Fibroblast of the aortic adventitia (primary cell): ENCODE measurements around the gene SNED1. TPM values are rescaled to one million over a fixed set of nuclear protein-coding genes. Genes with fewer than 3 reads are reported as not detected.

Experiments used
- DNase-seq: peaks from one replicate; pipeline ENCODE4 v3.0.0-alpha.2; 2010; ENCODE audit warnings: low read depth
- H3K4me3 ChIP-seq: 2 replicates; pipeline ENCODE4 v1.5.1; 2011; ENCODE audit warnings: low read depth, mild to moderate bottlenecking, control low read depth, low read length, moderate library complexity
- CTCF ChIP-seq: IDR thresholded peaks from 2 replicates; pipeline ENCODE4 v1.5.1; 2011; ENCODE audit warnings: mild to moderate bottlenecking, low read length, control low read depth, inconsistent platforms; ENCODE audit not compliant: insufficient read depth
- total RNA-seq: library from RNA; depleted of rRNA; stranded (reverse); fragments of >200 nt; gene quantifications from 2 replicates; pipeline ENCODE4 v1.2.3, GENCODE V29; 2012; ENCODE audit warnings: low replicate concordance

Gene SNED1
- total RNA-seq, 1 donor: 77.5 TPM

GRCh38 chr2:241074901-241075540 lies 76.6 kb downstream of the SNED1 start:
- no peak for DNase-seq
- H3K4me3 ChIP-seq: no peak overlapping the region
- TF ChIP-seq CTCF: no peak

- no peak for TF ChIP-seq CTCF
- DNase-seq: no peak
- H3K4me3 ChIP-seq: no peak overlapping the region
These were observed 82.2 kb downstream of the SNED1 start for GRCh38 chr2:241080405-241081189.

GRCh38 chr2:241081190-241081642 lies 82.8 kb downstream of the SNED1 start:
- TF ChIP-seq CTCF: no peak
- H3K4me3 ChIP-seq: no peak overlapping the region
- DNase-seq: no peak

GRCh38 chr2:241081643-241082340 lies 83.4 kb downstream of the SNED1 start:
- no peak for TF ChIP-seq CTCF
- no peak overlapping the region for H3K4me3 ChIP-seq
- no peak for DNase-seq

- no peak for TF ChIP-seq CTCF
- no peak overlapping the region for H3K4me3 ChIP-seq
- DNase-seq: no peak
These were observed 84.1 kb downstream of the SNED1 start for GRCh38 chr2:241082341-241083090.

- no peak overlapping the region for H3K4me3 ChIP-seq
- no peak for DNase-seq
- no peak for TF ChIP-seq CTCF
These were observed 84.6 kb downstream of the SNED1 start for GRCh38 chr2:241083091-241083415.
